OCI-LY3 (cell line): Measurements from ENCODE around the gene HEXB.

Experiments
- EZH2phosphoT487 ChIP-seq: fragments of 200-600 bp; shearing (Covaris generic); IDR thresholded peaks from 2 replicates; pipeline ENCODE4 v1.6.1; 2018; ENCODE audit warnings: antibody characterized with exemption, mixed run types, low read depth
- TF ChIP-seq, protein P1 (sequence below): fragments of 200-600, 300-600 bp; sonication (generic); IDR thresholded peaks from 2 replicates; pipeline ENCODE4 v1.5.1; 2014; ENCODE audit warnings: antibody characterized with exemption, low read length, low read depth

DNA sequence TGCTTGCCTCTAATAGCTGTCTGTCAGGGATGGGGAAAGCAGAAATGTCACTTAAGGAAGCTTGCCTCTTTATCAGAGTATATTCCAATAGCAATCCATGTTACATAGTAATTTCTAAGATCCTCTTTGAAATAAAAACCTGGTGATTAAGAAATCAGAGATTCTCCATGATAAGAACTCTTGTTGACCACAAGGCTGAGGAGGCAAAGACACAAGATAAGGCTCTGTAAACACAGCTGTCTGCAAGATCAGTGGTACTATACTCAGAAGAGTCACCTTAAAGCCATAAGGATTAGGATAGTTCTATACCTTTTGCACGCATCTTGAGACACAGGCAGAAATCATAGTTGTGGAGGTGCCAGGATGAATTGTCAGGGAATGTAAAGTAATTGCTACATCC lies 40.3 kb downstream of the HEXB start:
- TF ChIP-seq EZH2phosphoT487, result no peak
- TF ChIP-seq, protein P1, sequence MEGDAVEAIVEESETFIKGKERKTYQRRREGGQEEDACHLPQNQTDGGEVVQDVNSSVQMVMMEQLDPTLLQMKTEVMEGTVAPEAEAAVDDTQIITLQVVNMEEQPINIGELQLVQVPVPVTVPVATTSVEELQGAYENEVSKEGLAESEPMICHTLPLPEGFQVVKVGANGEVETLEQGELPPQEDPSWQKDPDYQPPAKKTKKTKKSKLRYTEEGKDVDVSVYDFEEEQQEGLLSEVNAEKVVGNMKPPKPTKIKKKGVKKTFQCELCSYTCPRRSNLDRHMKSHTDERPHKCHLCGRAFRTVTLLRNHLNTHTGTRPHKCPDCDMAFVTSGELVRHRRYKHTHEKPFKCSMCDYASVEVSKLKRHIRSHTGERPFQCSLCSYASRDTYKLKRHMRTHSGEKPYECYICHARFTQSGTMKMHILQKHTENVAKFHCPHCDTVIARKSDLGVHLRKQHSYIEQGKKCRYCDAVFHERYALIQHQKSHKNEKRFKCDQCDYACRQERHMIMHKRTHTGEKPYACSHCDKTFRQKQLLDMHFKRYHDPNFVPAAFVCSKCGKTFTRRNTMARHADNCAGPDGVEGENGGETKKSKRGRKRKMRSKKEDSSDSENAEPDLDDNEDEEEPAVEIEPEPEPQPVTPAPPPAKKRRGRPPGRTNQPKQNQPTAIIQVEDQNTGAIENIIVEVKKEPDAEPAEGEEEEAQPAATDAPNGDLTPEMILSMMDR, result no peak
